ENCODE data around the gene CDK2AP2. TPM values are rescaled to one million over a fixed set of nuclear protein-coding genes. Genes with fewer than 3 reads are reported as not detected.

CDK2AP2 gene
- total and polyA plus RNA-seq, 10 of the 15 experiments (the other 5 are each of a cell fraction or from before 2014, with no cell fraction given) = 8.0 to 177 (median 40.9) TPM

DNA sequence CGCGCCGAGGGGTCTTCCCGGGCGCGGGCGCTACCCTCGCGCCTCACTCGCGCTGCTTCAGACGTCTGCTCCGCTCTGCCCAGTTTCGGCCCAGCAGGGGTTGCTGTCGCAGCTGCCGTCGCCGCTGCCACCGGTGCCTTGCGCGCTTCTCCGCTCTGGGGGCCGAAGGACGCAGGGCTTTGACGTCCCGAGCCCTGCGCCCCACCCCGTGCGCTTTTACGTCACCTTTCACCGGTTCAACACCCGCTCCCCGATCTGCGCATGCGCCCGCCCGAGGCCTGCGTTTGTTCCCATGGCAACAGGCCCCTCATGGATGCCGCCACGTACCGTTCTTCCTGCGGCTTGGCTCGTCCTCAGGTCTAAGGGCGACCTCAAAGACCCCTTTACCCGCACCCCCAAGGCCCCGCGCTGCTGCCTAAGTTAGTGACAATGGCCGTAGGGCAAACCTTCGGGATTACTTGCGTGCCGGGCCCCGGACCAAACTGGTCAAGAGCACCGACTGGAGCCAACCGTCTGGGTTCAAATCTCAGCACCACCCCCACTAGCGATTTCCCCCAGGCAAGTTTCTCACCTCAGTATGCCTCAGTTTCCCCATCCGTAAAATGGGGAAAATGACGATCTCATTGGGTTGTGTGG lies 642 bp upstream of the CDK2AP2 start (continued):
- TF ChIP-seq, protein P1, sequence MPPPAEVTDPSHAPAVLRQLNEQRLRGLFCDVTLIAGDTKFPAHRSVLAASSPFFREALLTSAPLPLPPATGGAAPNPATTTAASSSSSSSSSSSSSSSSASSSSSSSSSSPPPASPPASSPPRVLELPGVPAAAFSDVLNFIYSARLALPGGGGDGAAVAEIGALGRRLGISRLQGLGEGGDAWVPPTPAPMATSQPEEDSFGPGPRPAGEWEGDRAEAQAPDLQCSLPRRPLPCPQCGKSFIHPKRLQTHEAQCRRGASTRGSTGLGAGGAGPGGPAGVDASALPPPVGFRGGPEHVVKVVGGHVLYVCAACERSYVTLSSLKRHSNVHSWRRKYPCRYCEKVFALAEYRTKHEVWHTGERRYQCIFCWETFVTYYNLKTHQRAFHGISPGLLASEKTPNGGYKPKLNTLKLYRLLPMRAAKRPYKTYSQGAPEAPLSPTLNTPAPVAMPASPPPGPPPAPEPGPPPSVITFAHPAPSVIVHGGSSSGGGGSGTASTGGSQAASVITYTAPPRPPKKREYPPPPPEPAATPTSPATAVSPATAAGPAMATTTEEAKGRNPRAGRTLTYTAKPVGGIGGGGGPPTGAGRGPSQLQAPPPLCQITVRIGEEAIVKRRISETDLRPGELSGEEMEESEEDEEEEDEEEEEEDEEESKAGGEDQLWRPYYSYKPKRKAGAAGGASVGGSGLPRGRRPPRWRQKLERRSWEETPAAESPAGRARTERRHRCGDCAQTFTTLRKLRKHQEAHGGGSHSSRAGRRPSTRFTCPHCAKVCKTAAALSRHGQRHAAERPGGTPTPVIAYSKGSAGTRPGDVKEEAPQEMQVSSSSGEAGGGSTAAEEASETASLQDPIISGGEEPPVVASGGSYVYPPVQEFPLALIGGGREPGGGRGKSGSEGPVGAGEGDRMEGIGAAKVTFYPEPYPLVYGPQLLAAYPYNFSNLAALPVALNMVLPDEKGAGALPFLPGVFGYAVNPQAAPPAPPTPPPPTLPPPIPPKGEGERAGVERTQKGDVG (CRISPR knock-in tag; IDR thresholded peaks at IDR 0.05) = no peak
- TF ChIP-seq, protein P2, sequence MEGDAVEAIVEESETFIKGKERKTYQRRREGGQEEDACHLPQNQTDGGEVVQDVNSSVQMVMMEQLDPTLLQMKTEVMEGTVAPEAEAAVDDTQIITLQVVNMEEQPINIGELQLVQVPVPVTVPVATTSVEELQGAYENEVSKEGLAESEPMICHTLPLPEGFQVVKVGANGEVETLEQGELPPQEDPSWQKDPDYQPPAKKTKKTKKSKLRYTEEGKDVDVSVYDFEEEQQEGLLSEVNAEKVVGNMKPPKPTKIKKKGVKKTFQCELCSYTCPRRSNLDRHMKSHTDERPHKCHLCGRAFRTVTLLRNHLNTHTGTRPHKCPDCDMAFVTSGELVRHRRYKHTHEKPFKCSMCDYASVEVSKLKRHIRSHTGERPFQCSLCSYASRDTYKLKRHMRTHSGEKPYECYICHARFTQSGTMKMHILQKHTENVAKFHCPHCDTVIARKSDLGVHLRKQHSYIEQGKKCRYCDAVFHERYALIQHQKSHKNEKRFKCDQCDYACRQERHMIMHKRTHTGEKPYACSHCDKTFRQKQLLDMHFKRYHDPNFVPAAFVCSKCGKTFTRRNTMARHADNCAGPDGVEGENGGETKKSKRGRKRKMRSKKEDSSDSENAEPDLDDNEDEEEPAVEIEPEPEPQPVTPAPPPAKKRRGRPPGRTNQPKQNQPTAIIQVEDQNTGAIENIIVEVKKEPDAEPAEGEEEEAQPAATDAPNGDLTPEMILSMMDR (IDR thresholded peaks at IDR 0.05 in 2 of 3, conservative IDR thresholded peaks at IDR 0.05 in 1 of 3; ENCODE audit: control insufficient read depth in 2 of 3, extremely low read depth in 1 of 3, insufficient read depth in 1 of 3, low read depth in 3 of 3, low read length in 3 of 3) = no peak
- TF ChIP-seq, protein P3, sequence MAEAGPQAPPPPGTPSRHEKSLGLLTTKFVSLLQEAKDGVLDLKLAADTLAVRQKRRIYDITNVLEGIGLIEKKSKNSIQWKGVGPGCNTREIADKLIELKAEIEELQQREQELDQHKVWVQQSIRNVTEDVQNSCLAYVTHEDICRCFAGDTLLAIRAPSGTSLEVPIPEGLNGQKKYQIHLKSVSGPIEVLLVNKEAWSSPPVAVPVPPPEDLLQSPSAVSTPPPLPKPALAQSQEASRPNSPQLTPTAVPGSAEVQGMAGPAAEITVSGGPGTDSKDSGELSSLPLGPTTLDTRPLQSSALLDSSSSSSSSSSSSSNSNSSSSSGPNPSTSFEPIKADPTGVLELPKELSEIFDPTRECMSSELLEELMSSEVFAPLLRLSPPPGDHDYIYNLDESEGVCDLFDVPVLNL (IDR thresholded peaks at IDR 0.05; ENCODE audit: low read depth, low read length) = no peak
- TF ChIP-seq ZNF217 (IDR thresholded peaks at IDR 0.05) = no peak
- TF ChIP-seq POLR2AphosphoS2 (IDR thresholded peaks at IDR 0.05; ENCODE audit: low read depth, low read length) = no peak
- TF ChIP-seq SMC3 (IDR thresholded peaks at IDR 0.05; ENCODE audit: borderline replicate concordance, low read length) = 0 out of 2 replicates have a peak, but pooled peaks have one; percentile 22
- 0 out of 4 replicates have a peak, but pooled peaks of 1 of the 2 experiments have one; percentile 57 for TF ChIP-seq SRF (IDR thresholded peaks at IDR 0.05; ENCODE audit: low read depth in 2 of 2, low read length in 2 of 2)
- TF ChIP-seq ZNF207 (IDR thresholded peaks at IDR 0.05; ENCODE audit: borderline replicate concordance) = peak; percentile 26; the same call in 1 of the 2 replicates
- TF ChIP-seq, protein P4, sequence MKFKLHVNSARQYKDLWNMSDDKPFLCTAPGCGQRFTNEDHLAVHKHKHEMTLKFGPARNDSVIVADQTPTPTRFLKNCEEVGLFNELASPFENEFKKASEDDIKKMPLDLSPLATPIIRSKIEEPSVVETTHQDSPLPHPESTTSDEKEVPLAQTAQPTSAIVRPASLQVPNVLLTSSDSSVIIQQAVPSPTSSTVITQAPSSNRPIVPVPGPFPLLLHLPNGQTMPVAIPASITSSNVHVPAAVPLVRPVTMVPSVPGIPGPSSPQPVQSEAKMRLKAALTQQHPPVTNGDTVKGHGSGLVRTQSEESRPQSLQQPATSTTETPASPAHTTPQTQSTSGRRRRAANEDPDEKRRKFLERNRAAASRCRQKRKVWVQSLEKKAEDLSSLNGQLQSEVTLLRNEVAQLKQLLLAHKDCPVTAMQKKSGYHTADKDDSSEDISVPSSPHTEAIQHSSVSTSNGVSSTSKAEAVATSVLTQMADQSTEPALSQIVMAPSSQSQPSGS (IDR thresholded peaks at IDR 0.05; ENCODE audit: low read length) = no peak
- no peak for TF ChIP-seq ZSCAN29 (IDR thresholded peaks at IDR 0.05)
- no peak for TF ChIP-seq EZH2 (IDR thresholded peaks at IDR 0.05; ENCODE audit: borderline replicate concordance, control insufficient read depth, low read depth, low read length)
- TF ChIP-seq, protein P5, sequence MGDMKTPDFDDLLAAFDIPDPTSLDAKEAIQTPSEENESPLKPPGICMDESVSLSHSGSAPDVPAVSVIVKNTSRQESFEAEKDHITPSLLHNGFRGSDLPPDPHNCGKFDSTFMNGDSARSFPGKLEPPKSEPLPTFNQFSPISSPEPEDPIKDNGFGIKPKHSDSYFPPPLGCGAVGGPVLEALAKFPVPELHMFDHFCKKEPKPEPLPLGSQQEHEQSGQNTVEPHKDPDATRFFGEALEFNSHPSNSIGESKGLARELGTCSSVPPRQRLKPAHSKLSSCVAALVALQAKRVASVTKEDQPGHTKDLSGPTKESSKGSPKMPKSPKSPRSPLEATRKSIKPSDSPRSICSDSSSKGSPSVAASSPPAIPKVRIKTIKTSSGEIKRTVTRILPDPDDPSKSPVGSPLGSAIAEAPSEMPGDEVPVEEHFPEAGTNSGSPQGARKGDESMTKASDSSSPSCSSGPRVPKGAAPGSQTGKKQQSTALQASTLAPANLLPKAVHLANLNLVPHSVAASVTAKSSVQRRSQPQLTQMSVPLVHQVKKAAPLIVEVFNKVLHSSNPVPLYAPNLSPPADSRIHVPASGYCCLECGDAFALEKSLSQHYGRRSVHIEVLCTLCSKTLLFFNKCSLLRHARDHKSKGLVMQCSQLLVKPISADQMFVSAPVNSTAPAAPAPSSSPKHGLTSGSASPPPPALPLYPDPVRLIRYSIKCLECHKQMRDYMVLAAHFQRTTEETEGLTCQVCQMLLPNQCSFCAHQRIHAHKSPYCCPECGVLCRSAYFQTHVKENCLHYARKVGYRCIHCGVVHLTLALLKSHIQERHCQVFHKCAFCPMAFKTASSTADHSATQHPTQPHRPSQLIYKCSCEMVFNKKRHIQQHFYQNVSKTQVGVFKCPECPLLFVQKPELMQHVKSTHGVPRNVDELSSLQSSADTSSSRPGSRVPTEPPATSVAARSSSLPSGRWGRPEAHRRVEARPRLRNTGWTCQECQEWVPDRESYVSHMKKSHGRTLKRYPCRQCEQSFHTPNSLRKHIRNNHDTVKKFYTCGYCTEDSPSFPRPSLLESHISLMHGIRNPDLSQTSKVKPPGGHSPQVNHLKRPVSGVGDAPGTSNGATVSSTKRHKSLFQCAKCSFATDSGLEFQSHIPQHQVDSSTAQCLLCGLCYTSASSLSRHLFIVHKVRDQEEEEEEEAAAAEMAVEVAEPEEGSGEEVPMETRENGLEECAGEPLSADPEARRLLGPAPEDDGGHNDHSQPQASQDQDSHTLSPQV (IDR thresholded peaks at IDR 0.05) = no peak
- TF ChIP-seq NRF1 (conservative IDR thresholded peaks at IDR 0.05; ENCODE audit: low read depth, low read length) = peak; percentile 86
- TF ChIP-seq, protein P6, sequence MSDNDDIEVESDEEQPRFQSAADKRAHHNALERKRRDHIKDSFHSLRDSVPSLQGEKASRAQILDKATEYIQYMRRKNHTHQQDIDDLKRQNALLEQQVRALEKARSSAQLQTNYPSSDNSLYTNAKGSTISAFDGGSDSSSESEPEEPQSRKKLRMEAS (IDR thresholded peaks at IDR 0.05; ENCODE audit: low read depth, low read length) = no peak; the same call in 1 of the 2 replicates

Data from GM12878 (cell line).